Measurements from ENCODE around the gene KHDC4. TPM values are rescaled to one million over a fixed set of nuclear protein-coding genes. Genes with fewer than 3 reads are reported as not detected.
A peak's percentile ranks its signal among the peaks of the same experiment; 100 is the strongest.

KHDC4 gene
- total and polyA plus RNA-seq, 9 of the 15 experiments (the other 6 are each of a cell fraction or from before 2014, with no cell fraction given): 12.1 to 185 (median 65.6) TPM

DNA sequence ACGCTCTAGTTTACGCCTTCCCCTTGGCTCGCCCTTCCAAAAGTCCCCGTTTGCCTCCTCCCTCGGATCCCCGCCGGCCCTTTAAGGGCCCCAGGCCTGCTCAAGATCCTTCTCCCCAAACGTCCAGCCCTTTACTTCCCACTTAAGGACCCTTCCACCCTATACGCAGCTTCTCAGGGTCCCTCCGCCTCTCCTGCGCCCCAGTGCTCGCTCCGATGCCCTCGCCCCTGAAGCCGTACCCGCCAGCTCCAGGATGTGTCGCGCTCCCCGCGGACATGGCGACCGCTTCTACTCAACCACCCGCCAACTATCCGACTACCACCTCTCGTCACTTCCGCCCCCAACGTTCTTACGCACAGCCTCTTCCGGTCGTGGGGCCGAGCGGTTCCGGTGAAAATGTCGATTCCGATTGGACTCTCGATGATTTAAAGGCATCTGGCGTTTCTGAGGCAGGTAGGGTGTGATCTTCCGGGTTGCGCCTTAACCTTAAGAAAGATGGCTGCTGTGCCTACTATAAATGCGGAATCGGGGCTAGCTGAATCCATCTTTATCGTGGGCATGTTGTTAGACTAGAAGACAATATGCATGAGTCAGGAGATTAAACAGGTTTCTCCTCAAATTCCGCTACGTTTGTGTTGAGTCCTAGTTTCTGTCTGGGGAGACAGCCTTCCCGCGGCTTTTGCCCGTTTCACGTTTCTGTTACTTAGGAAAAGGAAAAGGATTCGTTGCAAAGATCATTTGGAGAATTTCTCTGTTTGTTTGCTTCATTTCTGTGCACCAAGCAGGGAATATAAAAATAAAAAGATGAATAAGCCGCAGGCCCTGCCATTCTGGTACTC, at the start of gene KHDC4 (continued):
- TF ChIP-seq, protein P1, sequence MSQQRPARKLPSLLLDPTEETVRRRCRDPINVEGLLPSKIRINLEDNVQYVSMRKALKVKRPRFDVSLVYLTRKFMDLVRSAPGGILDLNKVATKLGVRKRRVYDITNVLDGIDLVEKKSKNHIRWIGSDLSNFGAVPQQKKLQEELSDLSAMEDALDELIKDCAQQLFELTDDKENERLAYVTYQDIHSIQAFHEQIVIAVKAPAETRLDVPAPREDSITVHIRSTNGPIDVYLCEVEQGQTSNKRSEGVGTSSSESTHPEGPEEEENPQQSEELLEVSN (IDR thresholded peaks at IDR 0.05; ENCODE audit: borderline replicate concordance in 1 of 2, extremely low read depth in 1 of 2, insufficient read depth in 1 of 2, insufficient read length in 1 of 2, low read depth in 1 of 2, low read length in 1 of 2, poor library complexity in 1 of 2, severe bottlenecking in 1 of 2): peak in 1 of 2 experiments; percentile 50
- TF ChIP-seq ZBED1 (IDR thresholded peaks at IDR 0.05): peak; percentile 76
- no peak for TF ChIP-seq YBX1 (IDR thresholded peaks at IDR 0.05)
- peak; percentile 38 for TF ChIP-seq CHD1 (IDR thresholded peaks at IDR 0.05; ENCODE audit: low read length)
- TF ChIP-seq, protein P2, sequence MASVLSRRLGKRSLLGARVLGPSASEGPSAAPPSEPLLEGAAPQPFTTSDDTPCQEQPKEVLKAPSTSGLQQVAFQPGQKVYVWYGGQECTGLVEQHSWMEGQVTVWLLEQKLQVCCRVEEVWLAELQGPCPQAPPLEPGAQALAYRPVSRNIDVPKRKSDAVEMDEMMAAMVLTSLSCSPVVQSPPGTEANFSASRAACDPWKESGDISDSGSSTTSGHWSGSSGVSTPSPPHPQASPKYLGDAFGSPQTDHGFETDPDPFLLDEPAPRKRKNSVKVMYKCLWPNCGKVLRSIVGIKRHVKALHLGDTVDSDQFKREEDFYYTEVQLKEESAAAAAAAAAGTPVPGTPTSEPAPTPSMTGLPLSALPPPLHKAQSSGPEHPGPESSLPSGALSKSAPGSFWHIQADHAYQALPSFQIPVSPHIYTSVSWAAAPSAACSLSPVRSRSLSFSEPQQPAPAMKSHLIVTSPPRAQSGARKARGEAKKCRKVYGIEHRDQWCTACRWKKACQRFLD (CRISPR knock-in tag; IDR thresholded peaks at IDR 0.05): peak; percentile 89
- peak; percentile 92 for TF ChIP-seq TAF7 (tag; IDR thresholded peaks at IDR 0.05)
- TF ChIP-seq, protein P3, sequence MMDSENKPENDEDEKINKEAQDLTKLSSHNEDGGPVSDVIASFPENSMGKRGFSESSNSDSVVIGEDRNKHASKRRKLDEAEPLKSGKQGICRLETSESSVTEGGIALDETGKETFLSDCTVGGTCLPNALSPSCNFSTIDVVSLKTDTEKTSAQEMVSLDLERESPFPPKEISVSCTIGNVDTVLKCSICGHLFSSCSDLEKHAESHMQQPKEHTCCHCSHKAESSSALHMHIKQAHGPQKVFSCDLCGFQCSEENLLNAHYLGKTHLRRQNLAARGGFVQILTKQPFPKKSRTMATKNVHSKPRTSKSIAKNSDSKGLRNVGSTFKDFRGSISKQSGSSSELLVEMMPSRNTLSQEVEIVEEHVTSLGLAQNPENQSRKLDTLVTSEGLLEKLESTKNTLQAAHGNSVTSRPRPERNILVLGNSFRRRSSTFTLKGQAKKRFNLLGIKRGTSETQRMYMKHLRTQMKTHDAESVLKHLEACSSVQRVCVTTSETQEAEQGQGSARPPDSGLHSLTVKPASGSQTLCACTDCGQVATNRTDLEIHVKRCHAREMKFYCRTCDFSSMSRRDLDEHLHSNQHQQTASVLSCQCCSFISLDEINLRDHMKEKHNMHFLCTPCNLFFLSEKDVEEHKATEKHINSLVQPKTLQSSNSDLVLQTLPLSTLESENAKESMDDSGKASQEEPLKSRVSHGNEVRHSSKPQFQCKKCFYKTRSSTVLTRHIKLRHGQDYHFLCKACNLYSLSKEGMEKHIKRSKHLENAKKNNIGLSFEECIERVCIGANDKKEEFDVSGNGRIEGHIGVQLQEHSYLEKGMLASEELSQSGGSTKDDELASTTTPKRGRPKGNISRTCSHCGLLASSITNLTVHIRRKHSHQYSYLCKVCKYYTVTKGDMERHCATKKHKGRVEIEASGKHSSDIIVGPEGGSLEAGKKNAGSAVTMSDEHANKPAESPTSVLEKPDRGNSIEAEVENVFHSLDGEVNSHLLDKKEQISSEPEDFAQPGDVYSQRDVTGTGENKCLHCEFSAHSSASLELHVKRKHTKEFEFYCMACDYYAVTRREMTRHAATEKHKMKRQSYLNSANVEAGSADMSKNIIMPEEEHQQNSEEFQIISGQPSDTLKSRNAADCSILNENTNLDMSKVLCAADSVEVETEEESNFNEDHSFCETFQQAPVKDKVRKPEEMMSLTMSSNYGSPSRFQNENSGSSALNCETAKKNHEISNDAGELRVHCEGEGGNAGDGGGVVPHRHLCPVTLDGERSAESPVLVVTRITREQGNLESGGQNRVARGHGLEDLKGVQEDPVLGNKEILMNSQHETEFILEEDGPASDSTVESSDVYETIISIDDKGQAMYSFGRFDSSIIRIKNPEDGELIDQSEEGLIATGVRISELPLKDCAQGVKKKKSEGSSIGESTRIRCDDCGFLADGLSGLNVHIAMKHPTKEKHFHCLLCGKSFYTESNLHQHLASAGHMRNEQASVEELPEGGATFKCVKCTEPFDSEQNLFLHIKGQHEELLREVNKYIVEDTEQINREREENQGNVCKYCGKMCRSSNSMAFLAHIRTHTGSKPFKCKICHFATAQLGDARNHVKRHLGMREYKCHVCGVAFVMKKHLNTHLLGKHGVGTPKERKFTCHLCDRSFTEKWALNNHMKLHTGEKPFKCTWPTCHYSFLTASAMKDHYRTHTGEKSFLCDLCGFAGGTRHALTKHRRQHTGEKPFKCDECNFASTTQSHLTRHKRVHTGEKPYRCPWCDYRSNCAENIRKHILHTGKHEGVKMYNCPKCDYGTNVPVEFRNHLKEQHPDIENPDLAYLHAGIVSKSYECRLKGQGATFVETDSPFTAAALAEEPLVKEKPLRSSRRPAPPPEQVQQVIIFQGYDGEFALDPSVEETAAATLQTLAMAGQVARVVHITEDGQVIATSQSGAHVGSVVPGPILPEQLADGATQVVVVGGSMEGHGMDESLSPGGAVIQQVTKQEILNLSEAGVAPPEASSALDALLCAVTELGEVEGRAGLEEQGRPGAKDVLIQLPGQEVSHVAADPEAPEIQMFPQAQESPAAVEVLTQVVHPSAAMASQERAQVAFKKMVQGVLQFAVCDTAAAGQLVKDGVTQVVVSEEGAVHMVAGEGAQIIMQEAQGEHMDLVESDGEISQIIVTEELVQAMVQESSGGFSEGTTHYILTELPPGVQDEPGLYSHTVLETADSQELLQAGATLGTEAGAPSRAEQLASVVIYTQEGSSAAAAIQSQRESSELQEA (IDR thresholded peaks at IDR 0.05; ENCODE audit: low read depth): peak; percentile 5; the same call in 1 of the 2 replicates
- TF ChIP-seq, protein P4, sequence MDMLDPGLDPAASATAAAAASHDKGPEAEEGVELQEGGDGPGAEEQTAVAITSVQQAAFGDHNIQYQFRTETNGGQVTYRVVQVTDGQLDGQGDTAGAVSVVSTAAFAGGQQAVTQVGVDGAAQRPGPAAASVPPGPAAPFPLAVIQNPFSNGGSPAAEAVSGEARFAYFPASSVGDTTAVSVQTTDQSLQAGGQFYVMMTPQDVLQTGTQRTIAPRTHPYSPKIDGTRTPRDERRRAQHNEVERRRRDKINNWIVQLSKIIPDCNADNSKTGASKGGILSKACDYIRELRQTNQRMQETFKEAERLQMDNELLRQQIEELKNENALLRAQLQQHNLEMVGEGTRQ (CRISPR knock-in tag; IDR thresholded peaks at IDR 0.05): no peak
- TF ChIP-seq, protein P5, sequence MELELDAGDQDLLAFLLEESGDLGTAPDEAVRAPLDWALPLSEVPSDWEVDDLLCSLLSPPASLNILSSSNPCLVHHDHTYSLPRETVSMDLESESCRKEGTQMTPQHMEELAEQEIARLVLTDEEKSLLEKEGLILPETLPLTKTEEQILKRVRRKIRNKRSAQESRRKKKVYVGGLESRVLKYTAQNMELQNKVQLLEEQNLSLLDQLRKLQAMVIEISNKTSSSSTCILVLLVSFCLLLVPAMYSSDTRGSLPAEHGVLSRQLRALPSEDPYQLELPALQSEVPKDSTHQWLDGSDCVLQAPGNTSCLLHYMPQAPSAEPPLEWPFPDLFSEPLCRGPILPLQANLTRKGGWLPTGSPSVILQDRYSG (tag; conservative IDR thresholded peaks at IDR 0.05; ENCODE audit: low read depth): peak; percentile 86; the same call in 1 of the 2 replicates
- TF ChIP-seq ELF1 (tag; IDR thresholded peaks at IDR 0.05): peak; percentile 98
- no peak for TF ChIP-seq ARID2 (IDR thresholded peaks at IDR 0.05)
- TF ChIP-seq PTRF (tag; IDR thresholded peaks at IDR 0.05): no peak
- TF ChIP-seq ZFPM2 (CRISPR knock-in tag; IDR thresholded peaks at IDR 0.05): 0 out of 2 replicates have a peak, but pooled peaks have one; percentile 84

Measured in K562 (cell line).